GM18502 (cell line): Measurements from ENCODE around the gene SPATA16.

ENCODE experiments used
- ATAC-seq: cut with Tn5 transposase; IDR thresholded peaks from one replicate; pipeline ENCODE4 v1.9.1; 2021; ENCODE audit warnings: mild to moderate bottlenecking; ENCODE audit not compliant: unreplicated experiment, poor library complexity

Gene SPATA16

DNA sequence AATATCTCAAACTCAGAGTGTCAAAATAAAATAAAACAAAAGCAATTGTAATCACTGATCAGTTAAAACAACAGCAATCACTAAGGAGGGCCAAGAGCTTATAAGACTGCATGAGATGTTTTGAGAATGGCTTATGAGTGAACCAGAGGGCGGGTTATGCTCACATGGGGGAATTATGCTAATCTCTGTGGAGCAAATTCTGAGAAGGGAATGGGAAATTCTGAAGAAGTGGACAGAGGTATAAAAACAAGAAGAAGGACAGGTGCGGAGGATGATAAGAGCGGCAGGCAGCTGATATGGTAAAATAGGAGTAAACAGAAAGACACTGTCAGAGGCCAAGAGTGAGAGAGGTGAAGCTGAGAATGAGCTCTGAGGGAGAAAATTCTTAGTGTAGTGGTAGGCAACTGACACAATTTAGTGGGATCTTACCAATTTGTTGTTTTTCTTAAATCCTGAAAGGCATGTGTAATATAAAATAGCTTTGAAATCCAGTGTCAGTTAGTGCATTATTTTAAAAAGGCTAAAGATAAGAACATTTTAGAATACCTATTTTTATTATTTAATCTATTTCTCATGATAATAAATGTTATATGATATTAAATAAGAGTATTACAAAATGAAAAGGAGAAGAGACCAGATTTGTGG lies 133.8 kb downstream of the SPATA16 start:
- no peak for ATAC-seq

- ATAC-seq = no peak
Observed at GRCh38 chr3:173006006-173006405, 135.0 kb downstream of the SPATA16 start.

DNA sequence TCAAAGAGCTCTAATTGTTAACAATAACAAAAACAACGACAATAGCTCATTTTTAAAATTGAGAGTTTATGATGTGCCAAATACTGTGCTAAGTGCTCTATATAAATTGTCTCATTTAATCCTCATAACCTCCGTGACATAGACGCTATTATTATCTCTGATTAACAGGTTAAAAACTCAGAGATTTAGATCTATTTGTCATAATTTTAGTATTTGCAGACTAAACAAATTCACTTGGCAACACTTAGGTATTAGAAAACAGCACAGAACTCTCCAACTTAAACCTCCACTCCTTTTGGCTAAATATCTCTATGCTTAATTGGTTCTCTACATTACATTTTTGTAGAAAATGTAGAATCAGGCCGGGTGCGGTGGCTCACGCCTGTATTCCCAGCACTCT lies 136.4 kb downstream of the SPATA16 start:
- ATAC-seq = no peak

- ATAC-seq = no peak
Observed at GRCh38 chr3:173003956-173004355, 137.1 kb downstream of the SPATA16 start.

DNA sequence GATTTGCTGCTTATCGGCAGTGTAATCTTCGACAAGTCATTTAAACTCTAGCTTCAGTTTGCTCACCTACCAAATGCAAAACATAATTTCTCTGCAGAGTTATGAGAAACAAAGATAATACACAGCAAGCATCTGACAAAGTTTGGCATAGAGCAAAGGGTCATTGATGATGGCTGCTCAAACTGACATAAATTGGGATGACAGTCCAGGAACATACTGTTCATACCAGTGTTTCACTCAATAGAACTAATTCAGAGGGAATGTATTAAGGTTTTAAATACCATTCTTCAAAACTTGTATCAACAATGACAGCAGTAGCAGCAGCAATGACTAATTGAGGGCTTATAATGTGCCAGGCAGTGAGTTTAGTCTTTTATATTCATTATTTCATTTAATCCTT lies 137.6 kb downstream of the SPATA16 start:
- no peak for ATAC-seq

DNA sequence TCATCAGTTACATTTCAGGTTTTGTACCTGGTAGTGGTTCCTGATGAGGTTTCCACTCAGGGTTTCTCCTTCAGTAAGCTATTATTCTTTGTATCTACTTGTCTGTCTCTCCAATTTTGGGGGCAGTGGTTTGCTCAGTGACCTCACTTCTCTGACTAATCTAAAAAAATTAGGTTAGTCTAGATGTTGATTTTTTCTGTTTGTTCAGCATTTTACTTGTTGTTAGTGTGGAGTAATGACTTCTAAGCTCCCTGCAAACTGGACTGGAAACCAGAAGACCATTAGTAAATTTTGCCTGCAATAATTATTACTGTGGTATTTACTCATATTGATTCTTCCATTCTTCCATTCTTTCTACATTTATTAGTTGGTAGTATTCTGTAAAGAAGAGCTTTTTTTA lies 139.4 kb downstream of the SPATA16 start:
- ATAC-seq = no peak

DNA sequence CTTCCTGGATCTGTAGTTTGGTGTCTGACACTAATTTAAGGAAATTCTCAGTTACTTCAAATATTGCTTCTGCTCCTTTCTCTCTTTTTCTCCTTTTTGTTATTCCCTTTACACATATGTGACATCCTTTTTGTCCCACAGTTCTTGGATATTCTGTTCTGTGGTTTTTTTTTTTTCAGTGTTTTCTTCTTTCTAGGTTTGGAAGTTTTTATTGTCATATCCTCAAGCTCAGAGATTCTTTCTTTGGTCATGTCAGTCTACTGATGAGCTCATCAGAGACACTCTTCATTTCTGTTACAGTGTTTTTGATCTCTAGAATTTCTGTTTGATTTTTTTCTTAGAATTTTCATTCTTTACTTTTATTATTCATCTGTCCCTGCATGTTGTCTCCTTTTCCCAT lies 140.5 kb downstream of the SPATA16 start:
- no peak for ATAC-seq

DNA sequence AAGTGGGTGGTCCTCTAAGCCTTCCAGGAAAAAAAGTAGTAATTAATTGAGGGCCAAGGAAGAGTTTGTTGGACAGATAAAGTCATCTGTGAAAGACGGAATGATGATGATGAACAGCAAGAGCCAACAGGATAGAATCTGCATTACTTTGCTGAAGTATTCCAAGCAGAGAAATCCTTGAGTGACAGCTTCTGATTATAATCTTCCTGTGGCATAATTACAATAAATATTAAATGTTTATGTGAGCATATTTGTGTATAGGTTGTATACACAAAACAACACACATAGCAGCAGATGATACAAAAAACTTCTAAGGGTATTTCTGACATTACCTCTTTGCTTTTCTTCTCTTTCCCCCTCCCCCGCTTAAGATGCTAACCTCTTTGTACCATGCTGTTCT lies 147.6 kb downstream of the SPATA16 start:
- ATAC-seq = no peak

DNA sequence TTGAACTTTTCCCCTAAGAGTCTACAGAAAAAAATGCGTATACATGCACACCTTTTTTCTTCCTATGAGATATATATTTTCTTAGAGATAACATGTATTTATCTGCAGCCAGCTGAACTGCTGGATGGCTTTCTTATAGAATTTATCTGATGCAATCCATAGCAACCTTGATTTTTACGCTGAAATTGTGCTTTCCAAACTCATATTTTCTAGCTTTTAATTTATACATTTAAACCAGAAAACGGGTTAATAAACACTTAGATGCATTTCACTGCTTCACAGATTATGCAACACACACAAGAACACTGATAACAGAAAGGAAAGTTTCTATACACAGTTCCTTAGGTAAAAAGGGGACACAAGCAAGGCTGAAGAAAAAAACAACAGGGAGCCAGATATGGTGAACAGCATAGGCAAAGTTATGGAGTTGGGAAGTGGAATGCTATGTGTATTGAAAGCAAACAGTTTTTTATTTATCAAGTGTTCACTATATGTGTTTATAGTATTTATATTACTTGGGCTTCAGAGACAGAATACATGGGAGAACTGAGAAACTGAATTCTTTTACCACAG lies 149.5 kb downstream of the SPATA16 start:
- no peak for ATAC-seq

- ATAC-seq = no peak
Observed at GRCh38 chr3:172989373-172989772, 151.7 kb downstream of the SPATA16 start.

DNA sequence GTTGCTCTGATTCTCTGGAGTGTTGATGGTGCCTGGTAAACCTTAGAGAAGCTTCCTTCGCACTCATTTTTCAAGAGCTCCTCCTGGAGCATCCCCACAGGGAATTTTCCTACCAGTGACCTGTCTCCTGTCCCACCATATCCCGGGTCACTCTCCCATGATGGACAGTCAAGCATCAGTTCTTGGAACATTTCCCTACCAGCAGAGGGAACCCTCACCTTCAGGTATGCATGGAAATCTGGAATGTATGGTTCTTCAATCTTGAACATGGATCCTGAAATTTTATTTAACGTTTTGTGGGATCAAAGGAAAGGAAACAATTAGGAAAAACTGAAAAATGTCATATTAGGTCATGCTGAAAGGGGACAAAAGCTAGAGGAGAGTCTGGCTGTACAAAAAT lies 153.8 kb downstream of the SPATA16 start:
- no peak for ATAC-seq

GRCh38 chr3:172984914-172985313 lies 156.1 kb downstream of the SPATA16 start:
- no peak for ATAC-seq

GRCh38 chr3:172982736-172983364 lies 158.2 kb downstream of the SPATA16 start:
- no peak for ATAC-seq

- no peak for ATAC-seq
Observed at GRCh38 chr3:172981407-172981983, 159.5 kb downstream of the SPATA16 start.

- ATAC-seq = no peak
Observed at GRCh38 chr3:172980849-172981248, 160.2 kb downstream of the SPATA16 start.

- no peak for ATAC-seq
Observed at GRCh38 chr3:172977696-172978095, 163.3 kb downstream of the SPATA16 start.

DNA sequence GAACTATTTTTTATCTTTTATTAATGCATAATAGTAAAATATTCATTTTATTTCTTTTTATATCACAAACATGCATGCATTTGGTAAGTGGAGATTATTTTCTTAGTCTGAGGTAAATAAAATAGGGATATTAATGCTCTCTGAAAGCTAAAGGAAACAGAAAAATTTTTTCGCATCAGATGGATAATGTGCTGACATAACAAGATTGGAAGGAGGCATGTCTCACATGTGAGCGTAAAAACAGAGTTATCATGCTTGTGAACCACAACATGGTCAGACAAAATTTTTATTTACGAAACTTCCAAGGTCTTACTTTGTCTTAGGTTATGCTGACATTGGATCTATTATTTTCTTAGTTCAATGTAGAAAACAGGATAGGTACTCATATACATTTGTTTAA lies 166.1 kb downstream of the SPATA16 start:
- no peak for ATAC-seq

- no peak for ATAC-seq
Observed at GRCh38 chr3:172973799-172974198, 167.2 kb downstream of the SPATA16 start.

- no peak for ATAC-seq
Observed at GRCh38 chr3:172972717-172973116, 168.3 kb downstream of the SPATA16 start.

DNA sequence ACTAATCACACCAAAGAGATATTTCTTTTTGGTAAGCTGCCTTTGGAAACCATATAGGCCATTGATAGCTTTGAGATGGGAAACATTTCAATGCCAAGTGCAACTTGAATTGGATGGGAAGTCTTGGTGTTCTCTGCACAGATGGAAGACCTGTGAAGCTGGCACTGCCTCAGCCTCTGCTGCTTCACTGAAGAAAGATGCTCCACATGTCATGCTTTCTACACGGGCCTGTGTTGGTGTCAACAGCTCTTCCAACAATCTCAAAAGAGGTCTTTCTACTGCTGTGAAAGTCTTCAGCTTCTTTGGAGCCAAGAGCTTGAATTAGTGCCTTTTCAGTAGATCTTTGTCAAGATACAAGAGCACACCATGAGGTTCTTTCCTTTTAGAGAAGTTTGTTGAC lies 169.0 kb downstream of the SPATA16 start:
- ATAC-seq = no peak

GRCh38 chr3:172968646-172969045 lies 172.4 kb downstream of the SPATA16 start:
- ATAC-seq = no peak

DNA sequence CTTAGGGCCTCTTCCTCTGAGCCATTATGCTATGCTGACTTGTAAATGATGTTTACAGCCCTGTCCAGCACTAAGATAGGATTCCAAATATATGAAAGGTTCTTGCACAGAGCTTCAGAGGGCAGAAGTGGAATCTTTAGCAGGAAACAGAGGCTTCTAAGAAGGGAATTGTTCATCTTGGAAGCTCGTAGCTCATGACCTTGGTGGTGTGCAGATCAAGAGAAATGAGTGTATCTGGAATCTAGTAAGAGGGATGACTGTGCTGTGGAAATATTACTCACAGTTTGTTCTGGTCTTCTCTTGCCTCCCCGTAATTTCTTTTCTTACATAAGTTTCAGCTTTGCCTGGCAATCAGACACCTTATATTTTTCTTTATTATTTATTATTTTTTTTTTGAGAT lies 175.8 kb downstream of the SPATA16 start:
- ATAC-seq = no peak
